Forelimb muscle (tissue), 1 donor: ENCODE results near the gene UBAC2. TPM values are rescaled to one million over a fixed set of nuclear protein-coding genes. Genes with fewer than 3 reads are reported as not detected.

Experiments
- DNase-seq: peaks from one replicate; pipeline ENCODE4 v3.0.0-alpha.2; 2013; ENCODE audit warnings: low read depth
- polyA plus RNA-seq: library from polyadenylated mRNA; unstranded; fragments of 120-200 nt; gene quantifications from one replicate; pipeline ENCODE4 v1.2.1, GENCODE V29; 2013; ENCODE audit not compliant: insufficient read length

UBAC2 gene
- polyA plus RNA-seq, 1 donor = 97.0 TPM

DNA sequence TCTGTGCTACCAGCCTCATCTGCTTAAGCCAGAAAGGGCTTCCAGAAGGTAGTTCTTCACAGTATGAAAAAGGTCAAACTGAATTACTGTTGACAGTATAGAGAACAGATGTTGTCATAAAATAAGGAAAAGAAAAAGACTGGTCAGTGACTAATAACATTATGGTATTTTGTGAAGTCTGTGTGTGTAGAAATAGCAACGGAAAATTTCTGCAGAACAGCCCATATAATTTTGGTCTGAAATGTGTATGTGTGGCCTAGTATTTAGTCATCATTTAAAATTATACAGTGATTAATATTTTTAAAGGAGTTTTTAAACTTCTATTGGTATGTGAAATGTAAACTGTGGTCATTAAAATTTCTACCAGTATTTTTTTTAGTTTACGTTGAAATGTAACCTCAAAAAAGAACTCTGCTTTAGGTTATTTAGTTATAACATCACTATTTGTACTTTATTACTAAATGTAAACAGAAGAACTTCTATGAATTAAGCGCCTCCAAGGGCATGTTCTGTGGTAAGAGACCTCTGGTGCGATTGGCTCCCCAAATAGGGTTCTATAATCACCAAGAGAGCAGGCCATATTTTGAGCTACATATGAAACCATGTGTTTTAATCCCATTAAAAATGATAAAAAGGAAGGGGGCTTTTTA lies 109.9 kb downstream of the UBAC2 start:
- DNase-seq = no peak

- DNase-seq = no peak
Measured at GRCh38 chr13:99311137-99311536, 110.5 kb downstream of the UBAC2 start.

- no peak for DNase-seq
Measured at GRCh38 chr13:99311748-99312492, 111.3 kb downstream of the UBAC2 start.

- no peak for DNase-seq
Measured at GRCh38 chr13:99312493-99312883, 111.8 kb downstream of the UBAC2 start.

- DNase-seq = no peak
Measured at GRCh38 chr13:99313501-99313900, 112.8 kb downstream of the UBAC2 start.

- DNase-seq = no peak
Measured at GRCh38 chr13:99313941-99314340, 113.3 kb downstream of the UBAC2 start.

GRCh38 chr13:99314640-99315176 lies 114.1 kb downstream of the UBAC2 start:
- no peak for DNase-seq

DNA sequence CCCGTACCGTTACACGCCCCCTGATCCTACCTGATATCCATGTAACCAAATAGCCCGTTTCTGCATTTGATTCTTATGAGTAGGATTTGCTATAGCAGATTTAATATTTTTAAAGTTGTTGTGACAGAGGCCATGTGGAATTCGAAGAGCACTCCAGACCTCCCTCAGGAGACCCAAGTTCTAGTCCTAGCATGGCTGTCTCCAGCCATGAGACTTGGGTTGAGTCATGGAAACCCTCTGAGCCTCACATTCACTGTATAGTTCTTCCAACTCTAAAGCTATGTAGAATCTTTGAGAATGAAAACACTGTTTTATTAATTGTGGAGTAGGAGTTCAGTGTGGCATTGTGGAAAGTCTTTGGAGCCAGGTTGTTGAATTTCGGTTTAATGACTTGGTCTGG lies 114.5 kb downstream of the UBAC2 start:
- no peak for DNase-seq

- DNase-seq = no peak
Measured at GRCh38 chr13:99316224-99316623, 115.6 kb downstream of the UBAC2 start.

GRCh38 chr13:99316657-99317256 lies 116.1 kb downstream of the UBAC2 start:
- DNase-seq = no peak

DNA sequence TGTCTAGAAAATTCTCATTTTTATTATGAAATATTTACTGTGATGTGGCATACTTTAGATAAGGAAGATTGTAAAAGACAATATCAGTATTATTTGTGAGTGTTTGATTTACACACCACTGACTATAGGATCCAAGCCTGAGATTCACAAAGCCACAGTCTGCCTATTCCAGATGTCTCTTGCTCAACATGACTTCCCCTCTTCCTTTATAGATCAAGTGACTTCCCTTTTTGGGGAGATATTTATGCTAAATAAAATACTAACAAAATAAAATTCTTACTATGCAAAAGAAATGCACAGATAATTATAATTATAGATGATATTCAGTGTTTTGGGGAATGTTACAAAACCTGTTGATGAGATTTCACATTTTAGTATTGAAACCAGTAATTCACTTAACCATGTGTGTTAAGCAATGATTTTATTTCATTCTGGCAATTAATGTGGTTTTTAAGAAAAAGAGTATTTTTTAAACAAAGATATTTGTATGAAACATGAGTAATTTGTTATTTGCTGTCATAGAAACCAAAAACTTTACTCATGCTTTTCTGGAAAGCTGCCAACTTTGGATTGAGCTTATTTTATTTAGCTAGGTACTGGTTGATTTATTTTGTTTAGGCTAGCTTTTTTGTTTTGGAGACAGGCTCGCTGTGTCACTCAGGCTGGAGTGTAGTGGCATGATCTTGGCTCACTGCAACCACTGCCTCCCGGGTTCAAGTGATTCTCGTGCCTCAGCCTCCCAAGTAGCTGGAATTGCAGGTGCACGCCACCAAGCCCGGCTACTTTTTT lies 120.2 kb downstream of the UBAC2 start:
- DNase-seq = no peak

- no peak for DNase-seq
Measured at GRCh38 chr13:99321709-99322108, 121.1 kb downstream of the UBAC2 start.

DNA sequence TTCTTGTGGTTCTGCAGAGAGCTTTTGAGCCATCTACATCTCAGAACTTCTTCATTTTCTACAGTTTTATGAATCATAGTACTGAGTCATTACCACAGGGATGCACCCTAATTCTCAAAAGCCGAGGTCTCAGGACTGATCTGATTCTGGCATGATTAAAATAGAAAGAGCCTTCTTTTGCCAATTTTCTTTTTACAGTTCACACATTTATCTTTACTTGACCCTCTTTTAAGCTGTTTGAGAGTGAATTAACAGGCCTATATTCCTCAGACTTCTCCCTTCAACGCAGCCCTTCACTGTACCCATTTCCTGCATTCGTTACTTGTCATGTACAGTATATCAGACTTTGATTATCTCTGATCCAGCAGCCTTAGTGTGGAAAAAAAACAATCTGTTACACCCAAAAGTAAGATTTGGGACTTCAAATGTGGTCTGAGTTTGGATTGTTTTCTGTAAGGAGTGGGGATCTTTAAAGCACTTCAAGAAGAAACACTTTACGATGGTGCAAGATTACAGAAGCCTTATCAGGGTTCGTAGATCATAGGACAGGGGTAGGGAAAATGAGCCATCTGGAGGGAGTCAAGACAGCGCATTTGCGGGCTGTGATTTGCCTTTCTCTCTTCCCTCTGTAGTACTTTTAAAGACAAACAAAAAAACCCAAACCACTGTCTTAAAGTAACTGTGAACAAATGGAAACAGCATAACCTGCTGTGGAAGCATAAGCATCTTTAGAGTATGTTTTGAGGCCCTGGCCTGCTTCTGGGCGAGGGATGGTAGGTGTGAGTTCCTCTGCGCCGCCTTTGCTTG lies 121.8 kb downstream of the UBAC2 start:
- DNase-seq = no peak

GRCh38 chr13:99323488-99323887 lies 122.8 kb downstream of the UBAC2 start:
- no peak for DNase-seq

DNA sequence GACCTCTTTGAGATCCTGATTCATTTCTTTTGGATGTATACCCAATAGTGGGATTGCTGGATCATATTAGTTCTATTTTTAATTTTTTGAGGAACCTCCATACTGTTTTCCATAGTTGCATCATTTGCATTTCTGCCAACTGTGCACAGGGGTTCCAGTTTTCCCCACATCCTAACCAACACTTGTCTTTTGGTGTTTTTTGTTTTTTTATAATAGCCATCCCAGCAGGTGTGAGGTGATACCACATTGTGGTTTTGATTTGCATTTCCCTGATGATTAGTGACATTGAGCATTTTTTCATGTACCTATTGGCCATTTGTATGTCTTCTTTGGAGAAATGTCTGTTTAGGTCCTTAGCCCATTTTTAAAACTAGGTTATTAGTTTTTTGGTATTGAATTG lies 125.4 kb downstream of the UBAC2 start:
- no peak for DNase-seq

GRCh38 chr13:99327126-99327525 lies 126.5 kb downstream of the UBAC2 start:
- DNase-seq = no peak

DNA sequence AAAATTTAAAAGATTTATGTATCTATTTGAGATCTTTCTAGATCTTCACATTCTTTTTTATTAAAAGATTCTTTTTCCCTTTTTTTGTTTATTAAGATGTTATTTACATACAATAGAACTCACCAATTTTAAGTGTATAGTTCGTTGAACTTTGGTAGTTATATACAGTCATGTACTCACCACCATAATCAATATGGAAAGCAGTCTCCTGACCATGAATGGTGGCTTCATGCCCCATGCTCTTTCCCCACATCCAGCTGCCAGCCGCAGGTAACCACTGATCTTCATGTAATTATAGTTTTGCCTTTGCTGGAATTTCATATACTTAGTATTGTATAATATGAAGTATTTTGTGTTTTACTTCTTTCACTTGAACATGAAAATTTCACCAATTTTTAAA lies 127.1 kb downstream of the UBAC2 start:
- DNase-seq = no peak

DNA sequence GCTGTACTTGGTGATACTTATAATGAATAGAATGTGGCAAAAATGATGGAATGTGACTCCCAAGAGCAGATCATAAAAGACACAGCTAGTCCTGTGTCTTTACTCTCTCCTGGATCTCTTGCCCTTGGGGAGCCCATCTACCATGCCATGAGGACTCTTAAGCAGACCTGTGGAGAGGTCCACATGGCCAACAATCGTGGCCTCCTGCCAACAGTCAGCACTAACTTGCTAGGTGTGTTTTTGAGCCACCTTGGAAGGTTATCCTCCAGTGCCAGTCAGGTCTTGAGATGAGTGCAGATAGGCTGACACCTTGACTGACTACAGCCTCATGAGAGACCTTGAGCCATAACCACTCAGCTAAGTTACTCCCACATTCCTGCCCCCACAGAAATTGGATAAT lies 128.8 kb downstream of the UBAC2 start:
- no peak for DNase-seq

- no peak for DNase-seq
Measured at GRCh38 chr13:99330942-99331341, 130.3 kb downstream of the UBAC2 start.

GRCh38 chr13:99331881-99332293 lies 131.2 kb downstream of the UBAC2 start:
- no peak for DNase-seq

- no peak for DNase-seq
Measured at GRCh38 chr13:99332456-99332855, 131.8 kb downstream of the UBAC2 start.
